HG02678 (cell line): ENCODE results near the gene FHAD1.
"Not testable (repeated sequence)": the region's sequence is repeated elsewhere in the genome, so short reads cannot be mapped to it uniquely, and the experiment has no call there.

ENCODE experiments used
- ATAC-seq: cut with Tn5 transposase; IDR thresholded peaks from one replicate; pipeline ENCODE4 v1.9.1; 2021; ENCODE audit warnings: mild to moderate bottlenecking, moderate library complexity; ENCODE audit not compliant: unreplicated experiment

FHAD1 gene

GRCh38 chr1:15430787-15431570 is 184.0 kb downstream of the FHAD1 start:
- no peak for ATAC-seq

DNA sequence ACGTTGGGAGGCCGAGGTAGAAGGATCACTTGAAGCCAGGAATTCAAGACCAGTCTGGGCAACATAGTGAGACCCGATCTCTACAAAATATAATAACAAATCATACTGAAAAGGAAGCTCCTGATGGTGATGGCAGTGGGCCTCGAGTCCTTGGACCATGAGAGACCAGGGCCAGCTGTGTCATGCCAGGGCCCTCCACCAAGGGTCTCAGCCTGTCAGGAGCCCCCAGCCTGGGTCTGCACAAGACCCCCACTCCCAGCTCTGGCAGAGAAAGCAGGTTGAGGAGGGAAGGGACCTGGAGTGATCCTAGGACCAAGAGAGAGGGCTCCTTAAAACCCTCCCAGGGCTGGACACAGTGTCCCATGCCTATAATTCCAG is 184.5 kb downstream of the FHAD1 start:
- ATAC-seq = no peak

- no peak for ATAC-seq
Observed at GRCh38 chr1:15432324-15432723, 185.3 kb downstream of the FHAD1 start.

DNA sequence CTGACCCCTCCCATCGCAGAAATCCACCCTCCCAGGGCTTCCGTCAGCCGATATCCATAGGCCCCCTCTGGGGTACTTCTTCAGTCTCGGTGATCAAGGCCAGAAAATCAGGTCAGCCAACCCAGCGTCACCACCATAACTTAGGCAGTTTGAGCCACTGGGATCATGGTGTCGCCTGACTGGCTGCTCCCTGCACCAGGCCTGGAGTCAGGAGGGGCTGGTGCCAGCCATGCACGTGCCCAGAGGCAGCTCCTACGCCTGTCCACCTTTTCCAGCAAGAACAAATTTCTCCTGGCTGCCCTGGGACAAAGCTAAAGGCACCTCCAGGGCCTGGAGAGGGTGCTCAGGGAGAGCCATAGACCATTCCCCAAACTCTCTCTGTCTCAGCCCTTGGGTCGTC is 186.4 kb downstream of the FHAD1 start:
- no peak for ATAC-seq

GRCh38 chr1:15434739-15435138 is 187.7 kb downstream of the FHAD1 start:
- not testable (repeated sequence) for ATAC-seq

GRCh38 chr1:15435239-15436077 is 188.4 kb downstream of the FHAD1 start:
- ATAC-seq = no peak

- ATAC-seq = no peak
Observed at GRCh38 chr1:15436881-15437442, 189.9 kb downstream of the FHAD1 start.

DNA sequence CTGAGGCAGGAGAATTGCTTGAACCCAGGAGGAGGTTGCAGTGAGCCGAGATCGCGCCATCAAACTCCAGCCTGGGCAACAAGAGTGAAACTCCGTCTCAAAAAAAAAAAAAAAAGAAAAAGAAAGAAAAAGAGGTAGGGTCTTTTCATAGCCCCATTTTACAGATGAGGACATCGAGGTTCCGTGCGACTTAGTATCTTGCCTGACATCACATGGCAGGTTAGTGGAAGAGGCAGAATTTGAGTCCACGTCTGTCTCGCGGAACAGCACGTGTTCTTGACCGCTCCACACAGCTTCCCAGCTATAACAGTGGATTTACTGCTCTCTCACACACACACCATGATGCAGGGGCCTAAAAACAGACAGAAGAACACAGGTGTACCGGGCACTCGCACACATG is 192.3 kb downstream of the FHAD1 start:
- ATAC-seq = no peak

DNA sequence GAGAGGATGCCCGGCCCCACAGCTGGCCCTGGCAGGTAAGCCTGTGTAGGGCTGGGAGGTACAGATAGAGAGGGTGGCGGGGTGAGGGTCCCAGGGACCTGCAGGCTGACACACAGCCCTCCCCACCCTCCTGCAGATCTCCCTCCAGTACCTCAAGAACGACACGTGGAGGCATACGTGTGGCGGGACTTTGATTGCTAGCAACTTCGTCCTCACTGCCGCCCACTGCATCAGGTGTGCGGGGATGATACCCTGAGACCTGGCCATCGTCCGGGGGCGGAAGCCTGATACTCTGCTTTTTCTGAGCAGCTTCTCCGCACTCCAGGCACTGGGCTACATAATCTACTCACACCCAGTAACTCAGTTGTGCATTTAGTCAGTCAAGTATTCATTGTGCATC is 193.3 kb downstream of the FHAD1 start:
- ATAC-seq = no peak

DNA sequence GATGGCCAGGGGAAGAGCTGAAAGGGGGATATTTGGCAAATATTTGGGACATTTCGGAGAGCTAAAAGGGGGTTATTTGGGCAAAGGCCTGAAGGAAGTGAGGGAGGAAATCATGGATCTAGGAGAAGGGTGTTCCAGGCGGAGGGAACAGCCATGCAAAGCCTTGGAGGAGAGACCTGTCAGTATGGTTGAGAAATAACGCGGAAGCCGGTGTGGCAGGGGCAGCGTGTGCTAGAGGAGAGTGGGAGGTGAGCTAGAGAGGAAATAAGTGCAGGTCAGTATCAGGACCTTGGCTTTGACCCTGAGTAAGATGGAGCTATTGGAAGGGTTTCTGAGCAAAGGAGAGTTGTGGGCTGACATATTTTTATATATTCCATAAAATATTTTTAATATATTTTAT is 194.2 kb downstream of the FHAD1 start:
- ATAC-seq = no peak

- ATAC-seq = no peak
Observed at GRCh38 chr1:15442119-15442518, 195.1 kb downstream of the FHAD1 start.

- ATAC-seq = no peak
Observed at GRCh38 chr1:15442759-15443158, 195.7 kb downstream of the FHAD1 start.

- no peak for ATAC-seq
Observed at GRCh38 chr1:15443281-15443680, 196.3 kb downstream of the FHAD1 start.

DNA sequence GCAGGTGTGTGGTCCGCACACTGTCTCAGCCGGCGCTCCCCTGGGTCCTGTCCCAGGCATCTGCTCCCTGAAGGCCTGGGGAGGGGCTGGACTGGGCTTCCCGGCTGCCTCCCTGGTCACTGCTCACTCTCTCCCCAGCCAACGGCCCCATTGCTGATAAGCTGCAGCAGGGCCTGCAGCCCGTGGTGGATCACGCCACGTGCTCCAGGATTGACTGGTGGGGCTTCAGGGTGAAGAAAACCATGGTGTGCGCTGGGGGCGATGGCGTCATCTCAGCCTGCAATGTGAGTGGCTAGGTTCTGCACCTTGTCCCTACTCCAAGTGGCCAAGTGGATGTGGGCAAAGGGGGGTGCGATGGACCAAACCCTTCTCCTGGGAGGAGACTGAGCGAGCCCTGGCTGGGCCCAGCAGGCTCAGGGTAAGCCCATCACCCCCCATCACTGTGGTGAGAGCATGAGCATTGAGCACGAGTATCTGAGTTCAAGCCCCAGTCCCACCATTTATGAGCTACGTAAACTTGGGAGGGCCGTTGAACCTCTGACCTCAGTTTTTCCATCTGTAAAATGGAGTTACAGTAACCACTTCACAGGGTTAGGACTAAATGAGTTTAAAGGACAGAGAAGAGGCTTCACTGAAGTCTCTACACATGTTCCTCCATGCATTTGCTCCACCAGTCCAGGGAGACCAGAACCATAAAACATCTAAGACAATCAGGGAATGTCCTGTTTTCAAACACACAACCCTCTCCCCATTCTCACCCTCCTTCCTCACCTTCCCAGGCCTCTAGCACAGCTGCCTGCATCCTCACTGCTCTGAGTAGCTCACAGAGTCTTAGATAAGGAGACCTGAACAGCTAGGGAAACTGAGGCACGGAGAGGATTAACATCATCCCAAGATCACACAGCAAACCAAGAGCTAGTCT is 197.7 kb downstream of the FHAD1 start:
- no peak for ATAC-seq

DNA sequence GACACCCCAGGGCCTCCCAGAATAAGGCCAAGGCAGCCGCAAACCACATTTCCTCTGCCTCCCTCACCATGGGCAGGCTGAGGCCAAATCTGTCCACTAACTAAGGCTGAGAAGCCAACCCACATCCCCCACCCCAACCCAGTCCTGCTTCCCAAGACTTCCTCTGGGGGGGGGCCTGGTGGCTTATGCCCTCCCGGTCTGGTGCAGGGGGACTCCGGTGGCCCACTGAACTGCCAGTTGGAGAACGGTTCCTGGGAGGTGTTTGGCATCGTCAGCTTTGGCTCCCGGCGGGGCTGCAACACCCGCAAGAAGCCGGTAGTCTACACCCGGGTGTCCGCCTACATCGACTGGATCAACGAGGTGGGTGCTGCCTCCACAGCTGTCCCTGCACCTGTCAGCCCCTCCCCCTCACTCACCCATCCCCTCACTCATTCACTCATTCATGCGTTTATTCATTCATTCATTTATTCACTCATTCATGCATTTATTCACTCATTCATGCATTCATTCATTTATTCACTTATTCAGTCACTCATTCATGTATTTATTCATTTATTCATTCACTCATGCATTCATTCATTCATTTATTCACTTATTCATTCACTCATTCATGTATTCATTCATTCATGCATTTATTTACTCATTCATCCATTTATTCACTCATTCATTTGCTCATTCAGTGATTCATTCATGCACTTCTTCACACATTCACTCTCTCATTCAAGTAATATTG is 198.5 kb downstream of the FHAD1 start:
- no peak for ATAC-seq

- no peak for ATAC-seq
Observed at GRCh38 chr1:15446212-15446611, 199.2 kb downstream of the FHAD1 start.
